Fibroblast of lung (primary cell): ENCODE results near the gene PYGO1.

Source experiments
- CTCF ChIP-seq, 2 donors: IDR thresholded peaks in 1 of 2; conservative IDR thresholded peaks in 1 of 2; 1 replicate in 1 of 2; 2 replicates in 1 of 2; pipeline ENCODE4 v1.5.1; 2011 to 2012; ENCODE audit warnings: low read length in 2 of 2, control low read depth in 1 of 2, inconsistent platforms in 1 of 2, low read depth in 1 of 2, mild to moderate bottlenecking in 1 of 2
- EZH2 ChIP-seq: IDR thresholded peaks from 2 replicates; pipeline ENCODE4 v1.5.1; 2012; ENCODE audit warnings: low read length, control low read depth, mild to moderate bottlenecking; ENCODE audit errors: missing control alignments

- TF ChIP-seq CTCF (conservative IDR thresholded peaks at IDR 0.05 in 1 of 2, IDR thresholded peaks at IDR 0.05 in 1 of 2; ENCODE audit: low read depth in 1 of 2, low read length in 2 of 2) (no peak), EZH2 (no peak)
Observed at GRCh38 chr15:55499151-55499550, 89.0 kb downstream of the PYGO1 start.
